ENCODE results near the gene APOC1.
"Not testable (repeated sequence)": the region's sequence is repeated elsewhere in the genome, so short reads cannot be mapped to it uniquely, and the experiment has no call there.

The APOC1 gene

DNA sequence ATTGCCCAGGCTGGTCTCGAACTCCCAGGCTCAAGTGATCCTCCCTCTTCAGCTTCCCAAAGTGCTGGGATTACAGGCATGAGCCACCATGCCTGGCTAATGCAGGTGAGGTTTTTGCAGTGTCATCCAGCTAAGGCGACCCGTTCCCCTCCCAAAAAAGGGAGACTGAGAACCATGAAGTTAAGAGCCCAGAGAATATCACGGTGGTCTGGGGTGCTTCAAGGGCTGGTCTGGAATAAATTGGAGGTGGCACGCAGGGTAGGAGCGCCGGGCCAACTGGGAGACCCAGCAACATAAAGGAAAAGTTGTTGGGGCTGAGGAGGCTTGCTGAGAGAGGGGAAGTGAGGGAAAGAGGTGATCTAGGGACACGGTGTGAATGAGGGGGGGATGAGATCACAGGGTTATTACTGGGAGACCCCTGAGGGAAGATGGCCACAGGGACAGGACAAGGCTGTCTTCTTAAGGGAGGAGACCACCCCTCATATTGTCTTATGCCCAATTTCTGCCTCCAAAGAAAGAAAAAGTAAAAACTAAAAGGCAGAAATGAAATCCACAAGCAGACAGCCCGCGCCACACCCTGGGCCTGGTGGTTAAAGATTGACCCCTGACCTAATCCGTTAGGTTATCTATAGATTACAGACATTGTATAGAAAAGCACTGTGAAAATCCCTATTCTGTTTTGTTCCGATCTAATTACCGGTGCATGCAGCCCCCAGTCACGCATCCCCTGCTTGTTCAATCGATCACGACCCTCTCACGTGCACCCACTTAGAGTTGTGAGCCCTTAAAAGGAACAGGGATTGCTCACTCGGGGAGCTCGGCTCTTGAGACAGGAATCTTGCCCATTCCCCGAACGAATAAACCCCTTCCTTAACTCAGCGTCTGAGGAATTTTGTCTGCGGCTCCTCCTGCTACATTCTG is 636 bp upstream of the APOC1 start:
- not testable (repeated sequence) for DNase-seq

DNA sequence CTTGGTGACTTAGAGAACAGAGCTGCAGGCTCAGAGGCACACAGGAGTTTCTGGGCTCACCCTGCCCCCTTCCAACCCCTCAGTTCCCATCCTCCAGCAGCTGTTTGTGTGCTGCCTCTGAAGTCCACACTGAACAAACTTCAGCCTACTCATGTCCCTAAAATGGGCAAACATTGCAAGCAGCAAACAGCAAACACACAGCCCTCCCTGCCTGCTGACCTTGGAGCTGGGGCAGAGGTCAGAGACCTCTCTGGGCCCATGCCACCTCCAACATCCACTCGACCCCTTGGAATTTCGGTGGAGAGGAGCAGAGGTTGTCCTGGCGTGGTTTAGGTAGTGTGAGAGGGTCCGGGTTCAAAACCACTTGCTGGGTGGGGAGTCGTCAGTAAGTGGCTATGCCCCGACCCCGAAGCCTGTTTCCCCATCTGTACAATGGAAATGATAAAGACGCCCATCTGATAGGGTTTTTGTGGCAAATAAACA is 9.9 kb downstream of the APOC1 start:
- DNase-seq, result no peak

DNA sequence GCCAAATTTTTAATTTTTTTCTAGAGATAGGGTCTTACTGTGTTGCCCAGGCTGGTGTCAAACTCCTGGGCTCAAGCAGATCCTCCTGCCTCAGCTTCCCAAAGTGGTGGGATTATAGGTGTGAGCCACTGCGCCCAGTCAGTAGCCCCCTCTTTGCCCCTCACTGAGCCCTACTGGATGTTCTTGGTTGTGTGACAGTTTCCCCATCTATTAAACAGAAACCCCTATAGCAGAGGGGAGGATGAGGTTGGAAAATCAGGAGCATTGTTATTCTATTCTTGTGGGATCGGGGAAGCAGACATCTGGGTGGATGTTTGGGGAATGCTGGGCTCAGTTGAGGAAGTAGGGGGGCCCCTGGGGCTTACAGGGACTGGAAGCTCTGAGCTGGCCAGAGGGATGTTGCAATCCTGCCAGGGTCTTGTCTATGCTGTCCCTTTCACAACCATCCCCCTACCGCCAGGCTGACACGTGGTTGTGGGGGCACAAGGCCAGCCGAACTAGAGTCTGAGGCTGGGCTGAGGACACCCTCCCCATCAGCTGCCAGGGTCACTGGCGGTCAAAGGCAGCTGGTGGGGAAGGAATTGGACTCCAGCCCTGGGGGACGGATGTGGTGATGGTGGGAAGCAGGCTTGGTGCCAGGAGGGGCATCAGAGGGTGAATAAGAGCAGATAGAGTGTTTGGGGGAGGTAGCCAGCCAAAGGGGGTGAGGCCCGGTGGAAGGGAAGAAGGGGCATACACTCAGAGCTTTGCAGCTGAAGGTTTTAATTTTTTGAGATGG is 10.9 kb downstream of the APOC1 start:
- DNase-seq, result peak in 1 of 2 experiments; percentile 32

DNA sequence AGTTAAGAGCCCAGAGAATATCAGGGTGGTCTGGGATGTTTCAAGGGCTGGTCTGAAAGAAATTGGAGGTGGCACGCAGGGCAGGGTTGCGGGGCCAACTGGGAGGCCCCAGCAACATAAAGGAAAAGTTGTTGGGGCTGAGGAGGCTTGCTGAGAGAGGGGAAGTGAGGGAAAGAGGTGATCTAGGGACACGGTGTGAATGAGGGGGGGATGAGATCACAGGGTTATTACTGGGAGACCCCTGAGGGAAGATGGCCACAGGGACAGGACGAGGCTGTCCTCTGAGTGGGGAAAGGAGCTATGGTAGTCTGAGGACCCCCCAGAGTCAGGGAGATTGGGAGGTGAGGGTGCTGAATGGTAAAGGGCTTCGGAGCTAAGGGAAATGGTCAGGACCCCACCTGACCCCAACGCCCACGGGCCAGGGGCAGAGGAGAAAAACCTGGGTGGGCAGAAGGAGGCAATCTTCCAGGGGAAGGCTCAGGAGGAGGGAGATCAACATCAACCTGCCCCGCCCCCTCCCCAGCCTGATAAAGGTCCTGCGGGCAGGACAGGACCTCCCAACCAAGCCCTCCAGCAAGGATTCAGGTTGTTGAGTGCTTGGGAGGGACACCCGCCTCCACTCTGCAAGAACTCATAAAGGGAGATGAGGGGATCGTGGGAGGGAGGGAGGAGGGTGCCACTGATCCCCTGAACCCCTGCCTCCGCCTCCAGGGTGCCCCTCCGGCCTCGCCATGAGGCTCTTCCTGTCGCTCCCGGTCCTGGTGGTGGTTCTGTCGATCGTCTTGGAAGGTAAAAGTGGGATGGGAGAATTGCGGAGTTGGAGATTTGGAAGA is 12.1 kb downstream of the APOC1 start:
- not testable (repeated sequence) for DNase-seq

DNA sequence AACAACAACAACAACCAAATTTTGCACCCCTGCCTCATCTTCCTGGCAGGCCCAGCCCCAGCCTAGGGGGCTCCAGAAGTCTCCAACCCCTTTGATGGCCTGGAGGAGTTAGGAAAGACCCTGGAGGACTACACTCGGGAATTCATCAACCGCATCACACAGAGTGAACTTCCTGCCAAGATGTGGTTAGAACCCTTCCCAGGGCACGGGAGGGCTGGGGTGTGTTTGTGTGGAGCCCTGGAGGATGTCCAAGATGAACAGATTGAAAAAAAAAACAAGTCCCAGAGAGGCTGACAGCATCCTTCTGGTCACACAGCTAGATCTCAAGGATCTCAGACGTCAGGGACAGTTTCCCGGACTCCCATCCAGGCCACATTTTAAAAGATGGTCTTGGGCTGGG is 13.3 kb downstream of the APOC1 start:
- peak; percentile 39 to 79 for DNase-seq

DNA sequence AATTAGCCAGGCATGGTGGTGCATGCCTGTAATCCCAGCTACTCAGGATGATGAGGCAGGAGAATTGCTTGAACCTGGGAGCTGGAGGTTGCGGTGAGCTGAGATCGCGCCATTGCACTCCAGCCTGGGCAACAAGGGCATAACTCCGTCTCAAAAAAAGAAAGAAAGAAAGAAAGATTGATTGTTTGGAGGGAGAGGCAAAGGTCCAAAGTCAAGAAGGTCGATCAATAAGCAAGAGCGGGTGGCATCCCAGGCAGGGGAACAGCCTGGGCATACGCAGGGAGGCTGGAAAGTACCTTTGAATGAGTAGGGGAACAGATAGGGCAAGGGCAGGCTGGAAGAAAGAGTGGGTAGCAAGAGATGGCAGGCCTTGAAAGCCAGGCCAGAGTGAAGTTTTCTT is 15.7 kb downstream of the APOC1 start:
- no peak for DNase-seq

DNA sequence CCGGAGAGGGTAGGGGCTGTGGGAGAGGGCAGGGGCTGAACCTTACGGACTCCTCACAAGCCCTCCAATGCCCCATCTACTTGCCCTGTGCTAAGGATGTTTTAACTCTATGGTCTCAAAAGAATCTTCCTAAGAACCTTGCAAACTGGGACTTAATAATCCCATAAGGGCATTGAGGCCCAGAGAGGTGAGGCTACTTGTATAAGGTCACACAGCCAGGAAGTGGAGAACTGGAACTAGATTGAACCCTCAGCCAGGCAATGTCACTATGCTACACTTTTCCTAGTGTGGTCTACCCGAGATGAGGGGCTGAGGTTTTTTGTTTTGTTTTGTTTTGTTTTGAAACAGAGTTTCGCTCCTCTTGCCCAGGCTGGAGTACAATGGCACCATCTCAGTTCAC is 17.1 kb downstream of the APOC1 start:
- DNase-seq, result no peak

DNA sequence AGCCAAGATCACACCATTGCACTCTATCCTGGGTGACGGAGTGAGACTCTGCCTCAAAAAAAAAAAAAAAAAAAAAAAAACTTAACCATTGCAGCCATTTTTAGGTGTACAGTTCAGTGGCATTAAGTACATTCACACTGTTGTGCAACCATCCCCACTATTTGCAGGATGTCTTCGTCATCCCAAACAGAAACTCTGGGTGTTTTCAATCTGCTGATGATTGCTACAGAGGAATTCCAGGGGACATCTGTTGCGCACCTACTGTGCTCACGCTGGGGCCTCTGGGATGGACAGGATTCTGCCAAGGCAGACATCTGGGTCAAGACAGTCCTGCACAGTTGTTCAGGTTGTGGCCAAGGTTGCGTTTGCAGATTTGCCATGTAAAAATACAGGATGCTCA is 25.3 kb downstream of the APOC1 start:
- DNase-seq, result no peak

DNA sequence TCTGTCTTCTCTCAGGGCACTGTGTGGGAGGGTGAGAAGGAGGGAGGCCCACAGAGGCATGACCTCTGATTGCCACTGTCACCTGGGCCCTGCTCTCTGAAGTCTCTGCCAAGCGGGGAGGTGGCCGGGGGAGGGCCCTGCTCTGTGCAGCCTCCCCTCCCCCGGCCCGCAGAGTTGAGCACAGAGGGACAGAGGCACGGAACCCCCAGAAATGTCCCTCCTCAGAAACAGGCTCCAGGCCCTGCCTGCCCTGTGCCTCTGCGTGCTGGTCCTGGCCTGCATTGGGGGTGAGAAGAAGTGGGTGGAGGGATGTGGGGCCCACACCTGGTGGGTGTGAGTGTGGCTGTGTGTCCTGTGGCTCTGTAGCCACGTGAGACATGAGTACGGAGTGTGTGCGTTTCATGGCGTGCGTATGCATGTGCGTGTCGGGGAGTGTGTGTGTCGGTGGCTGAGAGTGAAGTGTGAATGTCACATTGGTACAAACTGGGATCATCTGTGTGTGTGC is 27.7 kb downstream of the APOC1 start, which contains the start of gene APOC4:
Gene APOC4, plus strand, starts transcription at position 171 of the 505 bp plus-strand sequence. Its CDS starts 41 bp downstream, at position 212.
- DNase-seq, result no peak

DNA sequence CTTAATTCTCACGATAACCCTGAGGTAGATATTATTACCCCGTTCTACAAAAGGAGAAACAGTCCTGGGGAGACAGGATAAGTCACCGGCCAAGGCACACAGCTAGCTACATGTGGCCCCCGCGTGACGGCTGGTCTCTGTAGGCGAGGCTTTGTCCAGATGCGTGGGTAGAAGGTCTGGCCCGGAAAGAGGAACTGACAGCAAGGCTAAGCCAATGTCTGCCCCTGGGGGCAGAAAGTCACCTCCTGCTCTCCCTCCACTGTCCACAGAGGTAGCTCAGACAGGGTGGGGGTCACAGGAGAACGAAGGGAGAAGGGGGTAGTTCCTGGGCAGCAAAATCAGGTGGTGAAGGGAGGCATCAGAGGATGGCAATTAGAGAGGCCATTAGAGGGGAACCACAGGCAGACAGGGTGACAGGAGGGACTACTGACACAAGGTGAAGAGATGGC is 29.4 kb downstream of the APOC1 start:
- DNase-seq, result no peak

DNA sequence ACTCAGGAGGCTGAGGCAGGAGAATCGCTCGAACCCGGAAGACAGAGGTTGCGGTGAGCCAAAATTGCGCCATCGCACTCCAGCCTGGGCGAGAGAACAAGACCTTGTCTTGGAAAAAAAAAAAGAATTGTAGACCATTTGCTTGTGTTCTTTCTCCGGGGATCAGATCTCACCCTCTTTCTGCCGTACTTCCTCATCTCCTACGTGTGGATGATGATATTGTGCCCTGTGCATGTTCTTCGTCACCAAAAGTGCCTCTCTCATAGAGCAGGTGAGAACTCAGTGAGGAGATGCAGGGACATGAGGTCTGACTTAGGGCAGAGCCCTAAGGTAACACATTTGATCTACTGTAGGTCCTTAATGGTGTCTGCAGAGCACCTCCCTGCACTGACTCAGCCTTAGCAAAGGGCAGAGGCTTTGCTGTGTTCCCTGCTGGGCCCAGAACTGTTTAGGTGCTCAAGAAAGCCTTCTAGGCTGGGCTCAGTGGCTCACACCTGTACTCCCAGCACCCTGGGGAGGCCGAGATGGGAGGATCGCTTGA is 32.7 kb downstream of the APOC1 start:
- no peak for DNase-seq

DNA sequence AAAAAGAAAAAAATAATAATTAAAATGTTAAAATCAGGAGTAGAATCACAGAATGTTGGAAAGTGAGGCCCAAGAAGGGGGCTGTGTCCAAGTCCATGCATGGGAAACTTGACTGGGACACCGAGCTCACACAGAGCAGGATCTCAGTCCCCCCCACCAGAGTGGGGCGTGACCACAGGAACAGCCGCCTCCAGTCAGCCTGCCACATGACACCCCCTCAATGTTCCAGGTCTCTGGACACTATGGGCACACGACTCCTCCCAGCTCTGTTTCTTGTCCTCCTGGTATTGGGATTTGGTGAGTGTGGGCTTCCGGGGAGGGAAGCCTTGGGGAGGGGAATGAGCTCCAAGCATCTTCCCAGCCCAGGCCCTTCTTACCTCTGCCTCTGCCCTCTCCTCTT is 33.8 kb downstream of the APOC1 start:
- DNase-seq, result no peak

DNA sequence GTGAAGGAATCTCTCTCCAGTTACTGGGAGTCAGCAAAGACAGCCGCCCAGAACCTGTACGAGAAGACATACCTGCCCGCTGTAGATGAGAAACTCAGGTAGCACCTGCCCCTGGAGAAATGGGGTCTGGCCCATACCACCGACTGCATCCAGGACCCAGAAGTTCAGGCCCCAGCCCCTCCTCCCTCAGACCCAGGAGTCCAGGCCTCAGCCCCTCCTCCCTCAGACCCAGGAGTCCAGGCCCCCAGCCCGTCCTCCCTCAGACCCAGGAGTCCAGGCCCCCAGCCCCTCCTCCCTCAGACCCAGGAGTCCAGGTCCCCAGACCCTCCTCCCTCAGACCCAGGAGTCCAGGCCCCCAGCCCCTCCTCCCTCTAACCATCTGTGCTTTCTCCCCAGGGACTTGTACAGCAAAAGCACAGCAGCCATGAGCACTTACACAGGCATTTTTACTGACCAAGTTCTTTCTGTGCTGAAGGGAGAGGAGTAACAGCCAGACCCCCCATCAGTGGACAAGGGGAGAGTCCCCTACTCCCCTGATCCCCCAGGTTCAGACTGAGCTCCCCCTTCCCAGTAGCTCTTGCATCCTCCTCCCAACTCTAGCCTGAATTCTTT is 34.5 kb downstream of the APOC1 start:
- peak in 1 of 2 experiments; percentile 4 for DNase-seq

DNA sequence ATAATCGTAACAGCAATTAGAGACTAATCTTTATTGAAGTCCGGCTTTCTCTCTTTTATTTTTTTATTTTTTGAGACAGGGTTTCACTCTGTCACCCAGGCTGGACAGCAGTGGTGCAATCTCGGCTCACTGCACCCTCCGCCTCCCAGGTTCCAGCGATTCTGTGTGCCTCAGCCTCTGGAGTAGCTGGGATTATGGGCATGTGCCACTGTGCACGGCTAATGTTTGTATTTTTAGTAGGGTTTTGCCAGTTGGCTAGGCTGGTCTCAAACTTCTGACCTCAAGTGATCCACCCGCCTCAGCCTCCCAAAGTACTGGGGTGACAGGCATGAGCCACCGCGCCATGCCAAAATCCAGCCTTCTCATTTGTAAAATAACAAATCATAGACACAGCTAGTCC is 35.1 kb downstream of the APOC1 start:
- no peak for DNase-seq

DNA sequence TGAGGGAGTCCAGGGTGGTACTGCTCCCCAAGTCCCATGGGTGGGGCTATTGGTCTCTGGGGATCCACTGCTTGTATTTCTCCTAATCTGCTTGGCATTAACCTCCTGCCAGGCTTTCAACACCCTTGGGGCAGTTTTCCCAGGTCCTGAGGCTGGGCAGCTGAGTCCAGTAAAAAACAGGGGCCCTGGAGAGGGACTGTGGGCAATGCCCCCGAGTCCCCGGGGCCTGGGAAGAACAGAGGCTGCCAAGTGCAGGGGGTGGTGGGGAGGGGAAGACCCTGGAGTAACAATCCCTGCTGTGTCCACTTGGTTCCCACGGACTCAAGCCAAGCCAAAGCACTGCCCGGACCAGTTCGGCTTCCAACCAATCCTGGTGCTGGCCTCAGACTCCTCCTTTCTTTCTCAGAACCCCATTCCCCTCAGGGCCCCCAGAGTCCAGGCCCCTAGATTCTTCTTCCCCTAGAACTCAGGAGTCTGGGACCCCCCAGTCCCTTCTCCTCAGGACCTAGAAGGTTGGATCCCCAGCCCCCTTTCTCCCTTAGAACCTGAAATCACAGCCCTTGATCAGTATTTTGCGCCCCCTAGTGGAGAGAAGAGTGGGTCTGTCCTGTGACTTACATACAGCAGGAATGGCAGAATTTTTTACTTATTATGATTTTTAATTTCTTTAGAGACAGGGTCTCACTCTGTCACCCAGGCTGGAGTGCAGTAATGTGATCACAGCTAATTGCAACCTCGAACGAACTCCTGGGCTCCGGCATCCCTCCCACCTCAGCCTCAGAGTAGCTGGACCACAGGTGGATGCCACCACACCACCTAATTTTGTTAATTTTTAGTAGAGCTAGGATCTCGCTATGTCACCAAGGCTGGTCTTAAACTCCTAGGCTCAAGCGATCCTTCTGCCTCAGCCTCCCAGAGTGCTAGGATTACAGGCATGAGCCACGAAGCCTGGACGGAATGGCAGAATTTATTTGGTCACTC is 37.1 kb downstream of the APOC1 start:
- peak; percentile 74 to 90 for DNase-seq

DNA sequence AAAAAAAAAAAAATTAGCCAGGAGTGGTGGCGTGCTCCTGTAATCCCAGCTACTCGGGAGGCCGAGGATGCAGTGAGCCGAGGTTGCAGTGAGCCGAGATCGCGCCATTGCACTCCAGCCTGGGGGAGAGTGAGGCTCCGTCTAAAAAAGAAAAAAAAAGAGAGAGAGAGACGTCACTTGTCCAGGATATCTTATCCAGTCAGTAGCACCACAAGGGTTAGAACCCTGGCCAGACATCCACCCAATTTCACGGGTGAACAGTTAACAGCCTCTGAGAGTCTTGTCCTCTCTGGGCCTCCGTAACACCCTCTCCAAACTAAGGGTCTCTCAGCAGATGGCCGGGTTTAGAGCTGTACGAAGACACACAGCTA is 39.9 kb downstream of the APOC1 start:
- no peak for DNase-seq

DNA sequence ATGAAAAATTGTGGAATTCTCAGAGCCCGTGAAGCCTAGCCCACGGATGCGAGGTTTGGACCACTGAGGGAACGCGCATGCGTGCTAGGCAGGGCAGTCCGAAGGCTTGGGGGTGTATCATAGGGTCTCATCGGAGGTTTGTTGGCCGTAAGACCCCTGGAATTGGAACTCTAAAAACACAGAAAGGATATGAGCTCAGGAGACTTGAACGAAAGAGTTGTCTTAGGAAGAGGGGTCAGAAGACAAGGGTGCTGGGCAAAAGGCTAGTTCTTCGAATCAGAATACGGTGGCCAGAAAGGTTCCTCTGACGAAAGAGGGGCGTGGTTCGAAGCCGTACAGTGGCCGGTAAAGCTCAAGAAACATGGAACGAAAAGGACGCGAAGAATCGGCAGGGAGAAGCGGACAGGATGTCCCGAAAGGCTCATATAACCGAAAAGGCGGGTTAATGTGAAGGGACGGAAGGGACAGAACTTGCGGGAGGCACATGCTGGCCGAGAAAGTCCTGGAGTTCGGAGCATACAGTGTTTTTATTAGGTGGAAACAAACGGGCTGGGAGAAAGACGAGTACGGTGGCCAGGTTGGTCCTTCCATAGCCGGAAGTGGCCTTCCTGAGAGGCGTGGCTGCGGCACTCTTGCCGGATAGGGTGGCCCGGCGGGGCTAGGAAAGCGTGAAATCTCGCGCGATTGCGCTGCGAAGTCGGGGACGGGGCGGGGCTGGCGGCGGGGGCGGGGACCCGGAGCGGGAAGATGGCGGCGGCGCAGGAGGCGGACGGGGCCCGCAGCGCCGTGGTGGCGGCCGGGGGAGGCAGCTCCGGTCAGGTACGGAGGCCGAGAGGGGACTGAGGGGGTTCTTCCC is 40.5 kb downstream of the APOC1 start, which contains the start of gene CLPTM1:
Gene CLPTM1, plus strand, starts transcription at position 732 of the 856 bp plus-strand sequence. Its CDS starts 16 bp downstream, at position 748.
- peak; percentile 97 to 98 for DNase-seq

DNA sequence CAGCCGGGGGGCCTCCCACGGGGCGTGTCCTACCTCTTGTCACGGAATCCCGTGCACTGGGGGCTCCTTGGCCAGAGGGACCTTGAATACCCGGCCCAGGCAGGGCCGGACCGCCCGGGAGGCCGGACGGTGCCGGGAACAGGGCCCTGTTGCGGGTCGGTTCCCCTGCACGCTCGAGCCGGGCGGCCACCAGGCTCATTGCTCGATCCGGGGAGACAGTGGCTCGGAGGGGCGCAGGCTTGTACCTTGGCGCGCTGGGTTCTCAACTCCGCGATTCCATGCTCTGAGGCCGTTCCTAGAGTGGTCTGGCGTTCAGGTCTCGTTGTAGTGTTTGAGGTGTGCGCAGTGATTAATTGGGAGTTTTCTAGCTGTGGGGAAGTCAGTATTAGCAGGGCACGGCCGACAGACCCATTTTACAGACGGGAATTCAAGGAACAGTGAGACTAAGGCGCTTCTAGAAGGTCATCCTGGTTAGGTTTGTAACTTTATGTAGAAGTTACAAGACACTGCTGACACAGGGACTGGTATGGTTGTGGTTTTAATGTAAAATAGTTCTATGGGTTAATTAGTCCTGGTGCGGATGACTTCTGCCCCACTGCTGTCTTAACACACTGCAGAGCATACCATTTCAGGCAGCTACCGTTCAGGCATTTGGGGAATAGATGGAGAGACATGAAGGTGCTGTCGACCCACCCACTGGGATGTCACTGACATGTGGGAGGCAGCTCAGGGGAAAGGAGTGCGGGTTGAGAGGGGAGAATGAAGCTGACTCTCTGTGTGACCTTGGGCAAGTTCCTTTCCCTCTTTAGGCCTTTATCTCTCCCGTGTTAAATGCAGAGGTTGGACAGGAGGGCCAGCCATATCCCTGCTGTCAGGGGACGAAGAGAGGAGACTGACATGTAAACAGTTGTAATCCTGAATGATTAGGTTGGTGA is 41.4 kb downstream of the APOC1 start:
- no peak for DNase-seq
